Left cardiac atrium (tissue), 4 donors: ENCODE data around the gene GBA3. TPM values are rescaled to one million over a fixed set of nuclear protein-coding genes. Genes with fewer than 3 reads are reported as not detected.

ENCODE experiments used
- ATAC-seq, 2 donors: fragments of 200-7000 bp; cut with Tn5 transposase; one replicate each; pipeline ENCODE4 v1.9.1; 2020; ENCODE audit warnings: mild to moderate bottlenecking in 2 of 2, moderate library complexity in 2 of 2
- DNase-seq: peaks from one replicate; pipeline ENCODE4 v3.0.0-alpha.2; 2020
- intact Hi-C, 2 donors: fragments of 100-400 bp; cut with DNase I; formaldehyde crosslinking; loops; one replicate each; pipeline versions ENCODE4 v1.14.1 to v1.15.1; 2022 to 2023
- long read RNA-seq: library from polyadenylated mRNA; unstranded; transcript quantifications from one replicate; pipeline ENCODE4 v2.0.0, GENCODE V29; 2021
- total RNA-seq, 2 donors: library from RNA; stranded (reverse); fragmentation: NEBNext Ultra II Directional; extraction: Animal tissue kit (Norgen Biotek cat#: 25700); gene quantifications; one replicate each; pipeline ENCODE4 v1.2.1, GENCODE V29; 2021
- donor health status: DM: no; HTN: yes; CAD: no.
- donor health status: DM: no; HTN: yes; CAD: no; lungs with severe emphysema.
- donor health status: DM: yes; HTN: yes; CAD: no.
- donor health status: Dilated cardiomyopathy.

GBA3 gene
- total RNA-seq, result not detected
- long read RNA-seq, result 0 reads

- intact Hi-C loops, result loop anchor here (5.0 to 10.0 kb wide), 2 partner anchors 900 to 908 kb away; no protein-coding TSS in a partner anchor
- ATAC-seq (no peak), DNase-seq (no peak)
Measured at GRCh38 chr4:22692736-22693135, at the start of gene GBA3. GBA3 (plus strand) TSS chr4:22692937.

- ATAC-seq (no peak), DNase-seq (no peak)
- intact Hi-C loops, result no loop called here
Measured at GRCh38 chr4:22643952-22644351, 48.8 kb upstream of the GBA3 start.

- intact Hi-C loops, result no loop called here
- no peak for ATAC-seq
Measured at GRCh38 chr4:22645481-22646182, 47.1 kb upstream of the GBA3 start.

GRCh38 chr4:22648996-22649395, 43.7 kb upstream of the GBA3 start:
- intact Hi-C loops, result no loop called here
- ATAC-seq (no peak), DNase-seq (no peak)

More at GRCh38 chr4:22645481-22646182, 47.1 kb upstream of the GBA3 start:
- DNase-seq, result no peak

- no peak for DNase-seq
- ATAC-seq, result no peak
- intact Hi-C loops, result no loop called here
Measured at GRCh38 chr4:22650771-22651170, 42.0 kb upstream of the GBA3 start.

- ATAC-seq (no peak), DNase-seq (no peak)
- intact Hi-C loops, result no loop called here
Measured at GRCh38 chr4:22653752-22654151, 39.0 kb upstream of the GBA3 start.

GRCh38 chr4:22661443-22661842, 31.3 kb upstream of the GBA3 start:
- intact Hi-C loops, result no loop called here
- ATAC-seq, result no peak
- DNase-seq, result no peak

GRCh38 chr4:22667332-22667940, 25.3 kb upstream of the GBA3 start:
- intact Hi-C loops, result no loop called here
- DNase-seq, result no peak
- peak; percentile 91 to 92 for ATAC-seq

- ATAC-seq (peak in 1 of 2 donors; percentile 52), DNase-seq (no peak)
- intact Hi-C loops, result no loop called here
Measured at GRCh38 chr4:22668301-22668700, 24.4 kb upstream of the GBA3 start.

GRCh38 chr4:22668702-22669101, 24.0 kb upstream of the GBA3 start:
- DNase-seq, result no peak
- intact Hi-C loops, result no loop called here
- no peak for ATAC-seq

GRCh38 chr4:22670956-22671355, 21.8 kb upstream of the GBA3 start:
- DNase-seq (no peak), ATAC-seq (peak in 1 of 2 donors; percentile 67)
- intact Hi-C loops, result no loop called here

GRCh38 chr4:22672519-22672918, 20.2 kb upstream of the GBA3 start:
- DNase-seq, result no peak
- intact Hi-C loops, result no loop called here
- ATAC-seq, result no peak

GRCh38 chr4:22672944-22673343, 19.8 kb upstream of the GBA3 start:
- ATAC-seq, result no peak
- intact Hi-C loops, result no loop called here
- DNase-seq, result no peak

GRCh38 chr4:22674700-22675099, 18.0 kb upstream of the GBA3 start:
- DNase-seq (no peak), ATAC-seq (no peak)
- intact Hi-C loops, result no loop called here

GRCh38 chr4:22676063-22676462, 16.7 kb upstream of the GBA3 start:
- no peak for ATAC-seq
- intact Hi-C loops, result no loop called here
- no peak for DNase-seq

- ATAC-seq (no peak), DNase-seq (no peak)
- intact Hi-C loops, result no loop called here
Measured at GRCh38 chr4:22677780-22678179, 15.0 kb upstream of the GBA3 start.

- DNase-seq (no peak), ATAC-seq (peak; percentile 57 to 83)
- intact Hi-C loops, result no loop called here
Measured at GRCh38 chr4:22678940-22679854, 13.5 kb upstream of the GBA3 start.

GRCh38 chr4:22680065-22680642, 12.6 kb upstream of the GBA3 start:
- intact Hi-C loops, result no loop called here
- ATAC-seq (no peak), DNase-seq (no peak)

GRCh38 chr4:22683726-22684125, 9.0 kb upstream of the GBA3 start:
- DNase-seq (no peak), ATAC-seq (no peak)
- intact Hi-C loops, result no loop called here

GRCh38 chr4:22686141-22686540, 6.6 kb upstream of the GBA3 start:
- DNase-seq (no peak), ATAC-seq (no peak)
- intact Hi-C loops, result no loop called here
